Tibial artery (tissue), 4 donors: ENCODE data around the gene P4HA3.

Experiments
- DNase-seq, 2 donors: peaks; one replicate each; pipeline ENCODE4 v3.0.0-alpha.2; 2019
- H3K27ac ChIP-seq, 2 donors: fragments of 200-600 bp; sonication (generic) in 1 of 2; 1 replicate in 1 of 2; 2 replicates in 1 of 2; pipeline ENCODE4 v1.5.1; 2018 to 2019; ENCODE audit warnings: mild to moderate bottlenecking in 1 of 2
- H3K27me3 ChIP-seq, 2 donors: fragments of 200-600 bp; sonication (generic) in 1 of 2; one replicate each; pipeline versions ENCODE4 v1.5.1 to v1.6.0; 2016 to 2019
- H3K36me3 ChIP-seq, 3 donors: fragments of 200-600 bp; sonication (generic) in 2 of 3; one replicate each; pipeline ENCODE4 v1.5.1; 2016 to 2019; ENCODE audit warnings: mild to moderate bottlenecking in 2 of 3
- H3K4me1 ChIP-seq, 4 donors: fragments of 200-600 bp; sonication (generic) in 2 of 4; 1 replicate in 3 of 4; 2 replicates in 1 of 4; pipeline ENCODE4 v1.5.1; 2016 to 2019
- H3K4me3 ChIP-seq, 2 donors: fragments of 200-600 bp; sonication (generic) in 1 of 2; 1 replicate in 1 of 2; 2 replicates in 1 of 2; pipeline ENCODE4 v1.5.1; 2018 to 2019; ENCODE audit warnings: mild to moderate bottlenecking in 2 of 2
- H3K9me3 ChIP-seq, 3 donors: fragments of 200-600 bp; sonication (generic) in 1 of 3; one replicate each; pipeline ENCODE4 v1.5.1; 2016 to 2019
- intact Hi-C: fragments of 100-400 bp; cut with DNase I; formaldehyde crosslinking; loops from one replicate; pipeline ENCODE4 v1.15.0; 2023; ENCODE audit warnings: low total_unique reads
- TF ChIP-seq, protein P1 (sequence below), 2 experiments: fragments of 200-600 bp in 1 of 2; fragments of 450-650 bp in 1 of 2; IDR thresholded peaks; one replicate each; pipeline ENCODE4 v1.5.1; 2017 to 2019; ENCODE audit warnings: antibody characterized with exemption in 2 of 2, mild to moderate bottlenecking in 1 of 2, moderate library complexity in 1 of 2

The P4HA3 gene

DNA sequence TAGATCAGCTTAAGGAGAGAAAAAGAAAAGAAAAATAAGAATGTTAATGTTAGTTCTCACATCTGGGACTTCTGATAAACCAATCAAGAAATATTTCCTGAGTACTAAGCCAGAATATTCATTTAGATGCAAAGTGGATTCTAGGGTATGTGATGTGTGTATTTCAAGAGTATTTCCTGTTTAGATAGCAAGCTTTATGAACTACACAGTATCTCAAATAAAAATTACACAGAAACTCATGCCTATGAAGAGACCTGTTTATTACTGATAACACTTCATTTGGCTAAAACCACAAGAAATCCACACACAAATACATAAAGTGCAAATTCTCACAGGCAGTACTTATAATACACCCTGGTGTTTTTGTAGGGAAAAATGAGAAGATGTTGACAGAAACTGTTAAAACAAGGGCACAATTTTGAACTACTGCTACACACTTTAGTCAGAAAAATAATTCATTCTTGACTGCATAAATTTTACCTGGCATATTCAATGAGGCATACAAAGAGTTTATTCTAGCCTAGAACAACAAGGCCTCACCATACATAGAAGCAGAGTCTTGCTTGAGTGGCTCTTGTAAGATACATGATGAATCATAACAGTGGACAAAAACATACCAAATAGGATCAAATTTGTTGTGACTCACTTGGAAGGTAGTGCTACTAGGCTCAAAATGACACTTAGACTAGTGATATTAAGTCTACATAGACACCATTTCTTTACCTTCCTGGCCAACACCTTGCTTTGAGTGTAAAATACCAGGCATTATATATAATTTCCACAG lies 18.8 kb upstream of the P4HA3 start:
- intact Hi-C loops: no loop called here
- peak overlapping the region in 1 of 2 donors; percentile 31 for H3K27ac ChIP-seq
- H3K4me1 ChIP-seq: peaks cover 0 to 42% (median 24%) of the 10 kb centered on the region in 4 donors
- H3K27me3 ChIP-seq: no peaks in the 10 kb centered on the region
- no peak for DNase-seq
- no peak overlapping the region for H3K4me3 ChIP-seq
- TF ChIP-seq, protein P1, sequence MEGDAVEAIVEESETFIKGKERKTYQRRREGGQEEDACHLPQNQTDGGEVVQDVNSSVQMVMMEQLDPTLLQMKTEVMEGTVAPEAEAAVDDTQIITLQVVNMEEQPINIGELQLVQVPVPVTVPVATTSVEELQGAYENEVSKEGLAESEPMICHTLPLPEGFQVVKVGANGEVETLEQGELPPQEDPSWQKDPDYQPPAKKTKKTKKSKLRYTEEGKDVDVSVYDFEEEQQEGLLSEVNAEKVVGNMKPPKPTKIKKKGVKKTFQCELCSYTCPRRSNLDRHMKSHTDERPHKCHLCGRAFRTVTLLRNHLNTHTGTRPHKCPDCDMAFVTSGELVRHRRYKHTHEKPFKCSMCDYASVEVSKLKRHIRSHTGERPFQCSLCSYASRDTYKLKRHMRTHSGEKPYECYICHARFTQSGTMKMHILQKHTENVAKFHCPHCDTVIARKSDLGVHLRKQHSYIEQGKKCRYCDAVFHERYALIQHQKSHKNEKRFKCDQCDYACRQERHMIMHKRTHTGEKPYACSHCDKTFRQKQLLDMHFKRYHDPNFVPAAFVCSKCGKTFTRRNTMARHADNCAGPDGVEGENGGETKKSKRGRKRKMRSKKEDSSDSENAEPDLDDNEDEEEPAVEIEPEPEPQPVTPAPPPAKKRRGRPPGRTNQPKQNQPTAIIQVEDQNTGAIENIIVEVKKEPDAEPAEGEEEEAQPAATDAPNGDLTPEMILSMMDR (IDR thresholded peaks at IDR 0.05): no peak
- no peaks in the 10 kb centered on the region for H3K36me3 ChIP-seq
- H3K9me3 ChIP-seq: no peaks in the 10 kb centered on the region

DNA sequence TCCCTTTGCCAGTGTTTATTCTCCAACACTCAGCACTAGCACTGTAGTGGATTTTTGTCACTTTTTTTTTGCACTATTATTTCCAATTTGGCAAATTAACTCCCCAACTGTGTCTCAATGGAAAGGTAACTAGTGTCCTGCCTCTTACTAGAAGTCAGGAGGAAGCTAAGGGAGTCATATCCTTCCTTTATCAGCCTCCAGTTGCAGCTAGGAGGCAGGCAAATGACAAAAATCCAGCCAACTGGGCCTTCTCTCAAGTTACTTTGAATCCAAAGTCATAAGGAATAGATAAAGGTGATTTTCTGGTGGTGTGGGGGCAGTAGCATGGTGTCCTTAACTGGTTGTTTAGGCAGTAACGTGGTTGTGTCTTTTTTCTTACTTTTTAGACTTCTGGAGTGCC lies 15.6 kb upstream of the P4HA3 start:
- Histone ChIP-seq H3K36me3 (no peaks in the 10 kb centered on the region), H3K4me1 (peaks cover 0 to 68% (median 32%) of the 10 kb centered on the region in 4 donors), H3K27me3 (no peaks in the 10 kb centered on the region), H3K27ac (no peak overlapping the region), H3K4me3 (no peak overlapping the region), H3K9me3 (no peaks in the 10 kb centered on the region)
- intact Hi-C loops: loop anchor here (10.0 kb wide), 1 partner anchor 72 kb away; no protein-coding TSS in a partner anchor
- TF ChIP-seq, protein P1 (IDR thresholded peaks at IDR 0.05): no peak
- DNase-seq: no peak

DNA sequence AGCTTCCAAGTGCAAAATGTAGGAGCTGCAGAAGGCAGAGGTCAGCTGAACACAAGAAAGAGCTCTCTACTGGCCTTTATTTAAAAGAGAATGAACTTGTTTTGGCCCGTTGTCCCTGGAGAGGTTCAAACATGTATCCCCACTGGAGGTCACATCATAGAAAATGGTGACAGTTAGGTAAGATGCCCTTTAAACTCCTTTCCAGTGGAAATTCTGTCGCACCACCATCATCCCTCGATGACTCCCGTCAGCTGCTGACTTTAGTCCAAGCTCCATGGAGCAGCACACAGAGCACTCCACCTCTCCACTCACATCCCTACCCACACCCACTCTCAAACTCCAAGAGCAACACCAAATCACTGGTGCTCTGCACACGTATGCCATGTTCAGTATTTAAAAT lies 15.2 kb upstream of the P4HA3 start:
- Histone ChIP-seq H3K4me1 (peaks cover 0 to 72% (median 35%) of the 10 kb centered on the region in 4 donors), H3K36me3 (no peaks in the 10 kb centered on the region), H3K27ac (peak overlapping the region; percentile 67 to 72), H3K27me3 (no peaks in the 10 kb centered on the region), H3K9me3 (no peaks in the 10 kb centered on the region), H3K4me3 (no peak overlapping the region)
- intact Hi-C loops: loop anchor here (10.0 kb wide), 1 partner anchor 72 kb away; no protein-coding TSS in a partner anchor
- no peak for DNase-seq
- TF ChIP-seq, protein P1 (IDR thresholded peaks at IDR 0.05): no peak

DNA sequence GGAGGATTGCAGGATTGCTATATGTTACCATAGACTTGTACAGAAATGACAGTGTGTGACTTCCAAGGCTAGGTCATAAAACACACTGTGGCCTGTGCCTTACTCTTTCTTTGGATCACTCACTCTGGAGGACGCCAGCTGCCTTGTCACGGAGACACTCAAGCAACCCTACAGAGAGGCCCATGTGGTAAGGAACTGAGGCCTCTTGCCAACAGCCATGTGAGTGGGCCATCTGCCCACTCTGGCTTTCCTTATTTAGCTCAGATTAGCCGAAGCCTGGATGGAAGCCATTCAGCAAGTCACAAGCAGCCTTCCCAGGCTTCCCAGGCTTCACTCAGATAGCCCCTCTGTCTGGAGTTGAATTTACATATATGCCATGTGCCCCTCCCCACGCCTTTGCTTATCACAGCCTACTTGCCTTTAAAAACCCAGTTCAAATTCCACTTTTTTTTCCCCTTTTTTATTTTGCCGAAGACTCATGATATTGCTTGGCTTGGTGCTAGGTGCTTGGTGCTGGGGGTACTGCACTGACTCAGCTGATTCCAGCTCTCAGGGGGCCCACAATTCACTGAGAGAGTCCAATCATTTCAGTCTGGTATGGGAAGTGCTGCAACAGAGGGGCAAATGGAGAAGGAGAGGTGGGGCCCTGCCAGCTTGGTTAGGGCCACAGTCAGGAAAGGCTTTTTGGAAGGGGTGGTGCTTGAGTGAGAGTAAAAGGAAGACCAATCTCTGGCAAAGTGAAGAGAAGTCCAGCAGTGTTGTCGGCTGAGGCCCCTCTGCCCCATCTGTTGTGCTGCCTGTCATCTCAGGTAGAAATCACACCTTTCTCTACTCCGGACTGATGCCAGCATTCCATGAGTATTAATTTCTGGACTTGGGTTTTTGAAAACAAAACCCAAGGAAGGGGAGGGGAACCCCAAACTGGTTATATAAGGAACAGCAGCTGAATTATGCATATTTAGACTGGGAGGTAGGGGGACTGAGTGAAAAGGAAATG lies 14.5 kb upstream of the P4HA3 start:
- Histone ChIP-seq H3K9me3 (no peaks in the 10 kb centered on the region), H3K27me3 (no peaks in the 10 kb centered on the region), H3K36me3 (no peaks in the 10 kb centered on the region), H3K4me3 (no peak overlapping the region), H3K27ac (peak overlapping the region; percentile 67 to 72), H3K4me1 (peaks cover 0 to 72% (median 38%) of the 10 kb centered on the region in 4 donors)
- TF ChIP-seq, protein P1 (IDR thresholded peaks at IDR 0.05): no peak
- peak; percentile 96 to 98 for DNase-seq
- intact Hi-C loops: loop anchor here (10.0 kb wide), 1 partner anchor 71 kb away; no protein-coding TSS in a partner anchor

DNA sequence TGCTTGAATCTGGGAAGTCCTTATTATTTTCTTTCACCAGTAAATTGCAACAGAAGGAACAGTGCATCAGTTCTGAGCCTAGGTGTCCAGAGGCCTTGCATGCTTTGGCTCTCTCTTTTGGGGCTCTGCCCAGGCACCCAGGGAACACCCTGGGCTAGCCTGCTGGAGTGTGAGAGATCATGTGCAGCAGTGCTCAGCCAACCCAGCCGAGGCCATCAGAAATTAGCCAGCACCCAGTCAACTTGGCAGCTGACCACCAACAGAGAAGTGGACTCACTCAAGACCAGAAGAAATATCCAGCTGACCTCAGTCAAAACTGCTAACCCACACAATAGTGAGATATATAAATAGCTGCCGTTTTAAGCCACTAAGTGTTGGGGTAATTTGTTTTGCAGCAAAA lies 11.2 kb upstream of the P4HA3 start:
- intact Hi-C loops: loop anchor here (10.0 kb wide), 1 partner anchor 68 kb away; no protein-coding TSS in a partner anchor
- no peaks in the 10 kb centered on the region for H3K9me3 ChIP-seq
- H3K36me3 ChIP-seq: no peaks in the 10 kb centered on the region
- peaks cover 0 to 78% (median 35%) of the 10 kb centered on the region in 4 donors for H3K4me1 ChIP-seq
- DNase-seq: peak; percentile 92 to 97
- H3K4me3 ChIP-seq: no peak overlapping the region
- H3K27me3 ChIP-seq: no peaks in the 10 kb centered on the region
- TF ChIP-seq, protein P1 (IDR thresholded peaks at IDR 0.05): no peak
- peak overlapping the region; percentile 46 to 57 for H3K27ac ChIP-seq
